HepG2 (cell line): ENCODE measurements around the gene SWI5. TPM values are rescaled to one million over a fixed set of nuclear protein-coding genes. Genes with fewer than 3 reads are reported as not detected.

Experiments used
- MXD4 ChIP-seq: IDR thresholded peaks from 2 replicates; pipeline ENCODE4 v1.6.1; 2016; ENCODE audit warnings: mild to moderate bottlenecking, missing biosample characterization, missing genetic modification reagents
- MYC ChIP-seq: sonication (generic); formaldehyde crosslinking; IDR thresholded peaks from 2 replicates; pipeline ENCODE4 v1.9.0; 2021; ENCODE audit warnings: missing genetic modification reagents, borderline replicate concordance
- NFATC3 ChIP-seq: sonication (generic); formaldehyde crosslinking; IDR thresholded peaks from 2 replicates; pipeline ENCODE4 v1.5.1; 2020; ENCODE audit warnings: mild to moderate bottlenecking, missing genetic modification reagents
- NFIB ChIP-seq: sonication (generic); formaldehyde crosslinking; IDR thresholded peaks from 2 replicates; pipeline ENCODE4 v1.9.0; 2021; ENCODE audit warnings: missing genetic modification reagents, mild to moderate bottlenecking, borderline replicate concordance
- RELA ChIP-seq: sonication (generic); formaldehyde crosslinking; IDR thresholded peaks from 2 replicates; pipeline ENCODE4 v1.4.0; 2020; ENCODE audit warnings: missing genetic modification reagents
- SNAI1 ChIP-seq: sonication (generic); formaldehyde crosslinking; IDR thresholded peaks from 2 replicates; pipeline ENCODE4 v1.5.0; 2020; ENCODE audit warnings: mild to moderate bottlenecking, missing genetic modification reagents, borderline replicate concordance
- ZBTB7A ChIP-seq: sonication (generic); formaldehyde crosslinking; IDR thresholded peaks from 2 replicates; pipeline ENCODE4 v1.8.0; 2022; ENCODE audit warnings: mild to moderate bottlenecking, missing genetic modification reagents
- polyA plus RNA-seq, 8 experiments: library from polyadenylated mRNA; depleted of rRNA in 3 of 8; stranded (reverse) in 7 of 8; unstranded in 1 of 8; fragments of >200 nt; fragmentation: Illumina TruSeq in 4 of 8; extraction: Trizol in 4 of 8; gene quantifications; 2 replicates each; pipeline versions ENCODE4 v1.2.1 to v1.2.3, GENCODE V29; 2011 to 2016; ENCODE audit warnings: low read depth in 4 of 8, missing spikeins in 1 of 8, mixed read lengths in 1 of 8; ENCODE audit not compliant: insufficient read depth in 1 of 8
- total RNA-seq, 5 experiments: library from RNA; depleted of rRNA; stranded (reverse); fragments of >200 nt; fragmentation: Illumina TruSeq; extraction: Trizol; gene quantifications; 2 replicates each; pipeline ENCODE4 v1.2.3, GENCODE V29; 2016; ENCODE audit warnings: low read depth in 1 of 5
- TF ChIP-seq, protein P1 (sequence below): sonication (generic); formaldehyde crosslinking; conservative IDR thresholded peaks from 2 replicates; pipeline ENCODE4 v1.4.0; 2020; ENCODE audit warnings: missing genetic modification reagents
- TF ChIP-seq, protein P2 (sequence below): sonication (generic); formaldehyde crosslinking; IDR thresholded peaks from 2 replicates; pipeline ENCODE4 v1.4.0; 2020; ENCODE audit warnings: missing genetic modification reagents
- TF ChIP-seq, protein P3 (sequence below): sonication (generic); formaldehyde crosslinking; IDR thresholded peaks from 2 replicates; pipeline ENCODE4 v1.4.0; 2020; ENCODE audit warnings: mild to moderate bottlenecking, missing genetic modification reagents, borderline replicate concordance

Gene SWI5
- total and polyA plus RNA-seq, 2 of the 13 experiments (the other 11 are each of a cell fraction or from before 2014, with no cell fraction given) = 39.2 to 41.0 TPM

DNA sequence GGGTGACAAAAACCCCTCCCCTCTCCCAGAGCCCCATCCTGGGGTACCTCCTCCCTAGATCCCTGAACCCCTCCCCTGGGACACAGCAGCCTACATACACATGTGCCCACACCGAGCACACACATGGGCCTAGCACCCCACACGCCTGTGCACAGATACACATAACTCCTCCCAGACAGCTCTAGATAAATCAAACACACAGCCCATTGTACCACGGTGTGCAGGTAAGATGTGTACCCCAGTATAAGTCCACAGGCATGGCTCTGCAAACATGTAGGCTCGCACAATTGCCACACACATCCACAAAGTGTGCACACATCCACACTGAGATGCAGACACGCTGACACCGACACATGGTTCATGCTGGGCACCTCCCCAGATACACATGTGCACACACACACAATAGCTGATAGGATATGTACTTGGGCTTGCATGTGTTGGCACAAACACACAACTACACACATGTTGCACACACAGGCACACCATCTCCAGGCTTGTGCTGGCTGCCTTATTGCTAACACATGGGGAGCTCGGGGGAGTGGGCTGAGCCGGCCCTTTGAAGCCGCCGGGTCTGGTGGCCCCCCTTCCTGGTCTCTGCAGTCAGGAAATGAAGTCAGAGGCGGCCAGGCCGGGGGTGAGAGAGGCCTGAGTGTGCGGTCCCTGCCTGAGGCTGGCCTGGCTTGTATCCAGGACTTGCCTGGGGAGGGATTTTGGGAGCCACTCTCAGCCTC is 30.5 kb upstream of the SWI5 start (continued):
- TF ChIP-seq, protein P1, sequence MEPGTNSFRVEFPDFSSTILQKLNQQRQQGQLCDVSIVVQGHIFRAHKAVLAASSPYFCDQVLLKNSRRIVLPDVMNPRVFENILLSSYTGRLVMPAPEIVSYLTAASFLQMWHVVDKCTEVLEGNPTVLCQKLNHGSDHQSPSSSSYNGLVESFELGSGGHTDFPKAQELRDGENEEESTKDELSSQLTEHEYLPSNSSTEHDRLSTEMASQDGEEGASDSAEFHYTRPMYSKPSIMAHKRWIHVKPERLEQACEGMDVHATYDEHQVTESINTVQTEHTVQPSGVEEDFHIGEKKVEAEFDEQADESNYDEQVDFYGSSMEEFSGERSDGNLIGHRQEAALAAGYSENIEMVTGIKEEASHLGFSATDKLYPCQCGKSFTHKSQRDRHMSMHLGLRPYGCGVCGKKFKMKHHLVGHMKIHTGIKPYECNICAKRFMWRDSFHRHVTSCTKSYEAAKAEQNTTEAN = peak; percentile 84
- TF ChIP-seq NFATC3 (CRISPR knock-in tag) (no peak), MXD4 (no peak), RELA (CRISPR knock-in tag) (no peak), SNAI1 (CRISPR knock-in tag) (no peak), NFIB (CRISPR knock-in tag) (0 out of 2 replicates have a peak, but pooled peaks have one; percentile 47), MYC (CRISPR knock-in tag) (peak; percentile 26; the same call in 1 of the 2 replicates), ZBTB7A (CRISPR knock-in tag) (peak; percentile 40)
- TF ChIP-seq, protein P2, sequence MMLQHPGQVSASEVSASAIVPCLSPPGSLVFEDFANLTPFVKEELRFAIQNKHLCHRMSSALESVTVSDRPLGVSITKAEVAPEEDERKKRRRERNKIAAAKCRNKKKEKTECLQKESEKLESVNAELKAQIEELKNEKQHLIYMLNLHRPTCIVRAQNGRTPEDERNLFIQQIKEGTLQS = no peak
- TF ChIP-seq, protein P3, sequence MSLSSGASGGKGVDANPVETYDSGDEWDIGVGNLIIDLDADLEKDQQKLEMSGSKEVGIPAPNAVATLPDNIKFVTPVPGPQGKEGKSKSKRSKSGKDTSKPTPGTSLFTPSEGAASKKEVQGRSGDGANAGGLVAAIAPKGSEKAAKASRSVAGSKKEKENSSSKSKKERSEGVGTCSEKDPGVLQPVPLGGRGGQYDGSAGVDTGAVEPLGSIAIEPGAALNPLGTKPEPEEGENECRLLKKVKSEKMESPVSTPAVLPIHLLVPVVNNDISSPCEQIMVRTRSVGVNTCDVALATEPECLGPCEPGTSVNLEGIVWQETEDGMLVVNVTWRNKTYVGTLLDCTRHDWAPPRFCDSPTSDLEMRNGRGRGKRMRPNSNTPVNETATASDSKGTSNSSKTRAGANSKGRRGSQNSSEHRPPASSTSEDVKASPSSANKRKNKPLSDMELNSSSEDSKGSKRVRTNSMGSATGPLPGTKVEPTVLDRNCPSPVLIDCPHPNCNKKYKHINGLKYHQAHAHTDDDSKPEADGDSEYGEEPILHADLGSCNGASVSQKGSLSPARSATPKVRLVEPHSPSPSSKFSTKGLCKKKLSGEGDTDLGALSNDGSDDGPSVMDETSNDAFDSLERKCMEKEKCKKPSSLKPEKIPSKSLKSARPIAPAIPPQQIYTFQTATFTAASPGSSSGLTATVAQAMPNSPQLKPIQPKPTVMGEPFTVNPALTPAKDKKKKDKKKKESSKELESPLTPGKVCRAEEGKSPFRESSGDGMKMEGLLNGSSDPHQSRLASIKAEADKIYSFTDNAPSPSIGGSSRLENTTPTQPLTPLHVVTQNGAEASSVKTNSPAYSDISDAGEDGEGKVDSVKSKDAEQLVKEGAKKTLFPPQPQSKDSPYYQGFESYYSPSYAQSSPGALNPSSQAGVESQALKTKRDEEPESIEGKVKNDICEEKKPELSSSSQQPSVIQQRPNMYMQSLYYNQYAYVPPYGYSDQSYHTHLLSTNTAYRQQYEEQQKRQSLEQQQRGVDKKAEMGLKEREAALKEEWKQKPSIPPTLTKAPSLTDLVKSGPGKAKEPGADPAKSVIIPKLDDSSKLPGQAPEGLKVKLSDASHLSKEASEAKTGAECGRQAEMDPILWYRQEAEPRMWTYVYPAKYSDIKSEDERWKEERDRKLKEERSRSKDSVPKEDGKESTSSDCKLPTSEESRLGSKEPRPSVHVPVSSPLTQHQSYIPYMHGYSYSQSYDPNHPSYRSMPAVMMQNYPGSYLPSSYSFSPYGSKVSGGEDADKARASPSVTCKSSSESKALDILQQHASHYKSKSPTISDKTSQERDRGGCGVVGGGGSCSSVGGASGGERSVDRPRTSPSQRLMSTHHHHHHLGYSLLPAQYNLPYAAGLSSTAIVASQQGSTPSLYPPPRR (CRISPR knock-in tag) = 0 out of 2 replicates have a peak, but pooled peaks have one; percentile 22
